Fibroblast of lung (primary cell): ENCODE measurements around the gene RHPN2.
"Not testable (repeated sequence)": the region's sequence is repeated elsewhere in the genome, so short reads cannot be mapped to it uniquely, and the experiment has no call there.

Experiments used
- EZH2 ChIP-seq: IDR thresholded peaks from 2 replicates; pipeline ENCODE4 v1.5.1; 2012; ENCODE audit warnings: low read length, control low read depth, mild to moderate bottlenecking; ENCODE audit errors: missing control alignments
- TF ChIP-seq, protein P1 (sequence below), 2 donors: IDR thresholded peaks in 1 of 2; conservative IDR thresholded peaks in 1 of 2; 1 replicate in 1 of 2; 2 replicates in 1 of 2; pipeline ENCODE4 v1.5.1; 2011 to 2012; ENCODE audit warnings: low read length in 2 of 2, control low read depth in 1 of 2, inconsistent platforms in 1 of 2, low read depth in 1 of 2, mild to moderate bottlenecking in 1 of 2

DNA sequence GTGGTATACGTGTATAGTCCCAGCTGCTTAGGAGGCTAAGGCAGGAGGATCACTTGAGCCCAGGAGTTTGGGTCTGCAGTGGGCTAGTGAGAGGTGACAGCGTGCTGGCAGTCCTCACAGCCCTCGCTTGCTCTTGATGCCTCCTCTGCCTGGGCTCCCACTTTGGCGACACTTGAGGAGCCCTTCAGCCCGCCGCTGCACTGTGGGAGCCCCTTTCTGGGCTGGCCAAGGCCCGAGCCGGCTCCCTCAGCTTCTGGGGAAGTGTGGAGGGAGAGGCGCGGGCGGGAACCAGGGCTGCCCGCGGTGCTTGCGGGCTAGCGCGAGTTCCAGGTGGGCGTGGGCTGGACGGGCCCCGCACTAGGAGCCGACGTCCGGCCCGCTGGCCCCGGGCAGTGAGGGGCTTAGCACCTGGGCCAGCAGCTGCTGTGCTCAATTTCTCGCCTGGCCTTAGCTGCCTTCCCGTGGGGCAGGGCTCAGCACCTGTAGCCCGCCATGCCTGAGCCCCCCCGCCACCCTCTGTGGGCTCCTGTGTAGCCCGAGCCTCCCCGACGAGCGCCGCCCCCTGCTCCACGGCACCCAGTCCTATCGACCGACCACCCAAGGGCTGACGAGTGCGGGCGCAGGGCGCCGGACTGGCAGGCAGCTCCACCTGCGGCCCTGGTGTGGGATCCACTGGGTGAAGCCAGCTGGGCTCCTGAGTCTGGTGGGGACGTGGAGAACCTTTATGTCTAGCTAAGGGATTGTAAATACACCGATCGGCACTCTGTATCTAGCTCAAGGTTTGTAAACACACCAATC is 28.1 kb downstream of the RHPN2 start:
- TF ChIP-seq, protein P1, sequence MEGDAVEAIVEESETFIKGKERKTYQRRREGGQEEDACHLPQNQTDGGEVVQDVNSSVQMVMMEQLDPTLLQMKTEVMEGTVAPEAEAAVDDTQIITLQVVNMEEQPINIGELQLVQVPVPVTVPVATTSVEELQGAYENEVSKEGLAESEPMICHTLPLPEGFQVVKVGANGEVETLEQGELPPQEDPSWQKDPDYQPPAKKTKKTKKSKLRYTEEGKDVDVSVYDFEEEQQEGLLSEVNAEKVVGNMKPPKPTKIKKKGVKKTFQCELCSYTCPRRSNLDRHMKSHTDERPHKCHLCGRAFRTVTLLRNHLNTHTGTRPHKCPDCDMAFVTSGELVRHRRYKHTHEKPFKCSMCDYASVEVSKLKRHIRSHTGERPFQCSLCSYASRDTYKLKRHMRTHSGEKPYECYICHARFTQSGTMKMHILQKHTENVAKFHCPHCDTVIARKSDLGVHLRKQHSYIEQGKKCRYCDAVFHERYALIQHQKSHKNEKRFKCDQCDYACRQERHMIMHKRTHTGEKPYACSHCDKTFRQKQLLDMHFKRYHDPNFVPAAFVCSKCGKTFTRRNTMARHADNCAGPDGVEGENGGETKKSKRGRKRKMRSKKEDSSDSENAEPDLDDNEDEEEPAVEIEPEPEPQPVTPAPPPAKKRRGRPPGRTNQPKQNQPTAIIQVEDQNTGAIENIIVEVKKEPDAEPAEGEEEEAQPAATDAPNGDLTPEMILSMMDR (conservative IDR thresholded peaks at IDR 0.05 in 1 of 2, IDR thresholded peaks at IDR 0.05 in 1 of 2; ENCODE audit: low read depth in 1 of 2, low read length in 2 of 2) = not testable (repeated sequence)
- TF ChIP-seq EZH2 = not testable (repeated sequence)
